OCI-LY1 (cell line): Measurements from ENCODE around the gene INSYN1.

ENCODE experiments used
- H2AFZ ChIP-seq: fragments of 200-600 bp; sonication (generic), shearing (Covaris generic); 2 replicates; pipeline ENCODE4 v1.6.0; 2014; ENCODE audit warnings: antibody characterized with exemption, mild to moderate bottlenecking, low read length
- H3F3A ChIP-seq: fragments of 200-600 bp; sonication (generic), shearing (Covaris generic); 2 replicates; pipeline ENCODE4 v1.6.0; 2014; ENCODE audit warnings: mild to moderate bottlenecking, antibody characterized with exemption, low read length, moderate library complexity; ENCODE audit not compliant: insufficient read depth
- H3K27ac ChIP-seq: fragments of 200-600 bp; sonication (generic); 2 replicates; pipeline ENCODE4 v1.5.1; 2014; ENCODE audit warnings: low read length, mixed run types, mild to moderate bottlenecking, low read depth; ENCODE audit not compliant: poor library complexity, severe bottlenecking
- H3K27me3 ChIP-seq: fragments of 200-600 bp; sonication (generic); 2 replicates; pipeline ENCODE4 v1.6.0; 2014; ENCODE audit warnings: antibody characterized with exemption, mild to moderate bottlenecking, low read length, moderate library complexity; ENCODE audit not compliant: insufficient read depth
- H3K36me3 ChIP-seq: fragments of 200-600 bp; sonication (generic); 2 replicates; pipeline ENCODE4 v1.6.1; 2014; ENCODE audit warnings: mild to moderate bottlenecking, antibody characterized with exemption, low read length, moderate library complexity, mixed read lengths; ENCODE audit not compliant: insufficient read depth
- H3K4me1 ChIP-seq: fragments of 200-600 bp; sonication (generic); 2 replicates; pipeline ENCODE4 v1.5.1; 2014; ENCODE audit warnings: mild to moderate bottlenecking, low read length, moderate library complexity; ENCODE audit not compliant: insufficient read depth, severe bottlenecking
- H3K4me2 ChIP-seq: fragments of 200-600 bp; sonication (generic), shearing (Covaris generic); 2 replicates; pipeline ENCODE4 v1.6.1; 2014; ENCODE audit warnings: low read length
- H3K4me3 ChIP-seq: fragments of 200-600 bp; sonication (generic); 2 replicates; pipeline ENCODE4 v1.5.1; 2014; ENCODE audit warnings: low read length, low read depth, mild to moderate bottlenecking, mixed read lengths; ENCODE audit not compliant: poor library complexity, severe bottlenecking
- H3K79me2 ChIP-seq: fragments of 200-600 bp; shearing (Covaris generic); 2 replicates; pipeline ENCODE4 v1.6.1; 2016; ENCODE audit warnings: mixed run types, low read length, mixed read lengths; ENCODE audit not compliant: insufficient read depth
- H3K9ac ChIP-seq: fragments of 200-600 bp; sonication (generic), shearing (Covaris generic); 2 replicates; pipeline ENCODE4 v1.6.1; 2014; ENCODE audit warnings: mild to moderate bottlenecking, low read length, mixed read lengths
- H3K9me2 ChIP-seq: fragments of 200-600 bp; sonication (generic), shearing (Covaris generic); 2 replicates; pipeline ENCODE4 v1.6.1; 2014; ENCODE audit warnings: low read depth, mild to moderate bottlenecking, low read length, mixed read lengths
- H3K9me3 ChIP-seq: fragments of 200-600 bp; shearing (Covaris generic); 2 replicates; pipeline ENCODE4 v1.6.1; 2014; ENCODE audit warnings: low read length, mixed read lengths
- H4K20me1 ChIP-seq: fragments of 200-600 bp; sonication (generic), shearing (Covaris generic); 2 replicates; pipeline ENCODE4 v1.6.0; 2016; ENCODE audit warnings: mild to moderate bottlenecking, low read length; ENCODE audit not compliant: insufficient read depth
- CTCF ChIP-seq: fragments of 200-600 bp; sonication (generic), shearing (Covaris generic); IDR thresholded peaks from 2 replicates; pipeline ENCODE4 v1.5.1; 2017; ENCODE audit warnings: mild to moderate bottlenecking, antibody characterized with exemption, low read length, moderate library complexity, mixed read lengths
- EZH2 ChIP-seq: fragments of 200-600 bp; sonication (generic), shearing (Covaris generic); IDR thresholded peaks from 2 replicates; pipeline ENCODE4 v1.8.0; 2017; ENCODE audit warnings: borderline replicate concordance, mixed run types, mild to moderate bottlenecking, antibody characterized with exemption, low read length, moderate library complexity, mixed read lengths

INSYN1 gene, protein sequence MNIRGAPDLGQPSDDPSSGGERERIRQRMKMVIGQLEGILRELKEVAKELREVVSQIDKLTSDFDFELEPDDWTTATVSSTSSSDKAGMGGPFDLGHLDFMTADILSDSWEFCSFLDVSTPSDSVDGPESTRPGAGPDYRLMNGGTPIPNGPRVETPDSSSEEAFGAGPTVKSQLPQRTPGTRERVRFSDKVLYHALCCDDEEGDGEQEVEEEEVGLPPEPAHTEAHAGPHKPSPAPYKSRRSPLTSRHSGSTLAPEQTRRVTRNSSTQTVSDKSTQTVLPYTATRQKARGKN

GRCh38 chr15:73753250-73754130, at the start of gene INSYN1:
TSS of gene INSYN1 (minus strand) at chr15:73753351. CDS start at chr15:73751130, 2,221 bp downstream.
- no peak within 1 kb of the TSS for H2AFZ ChIP-seq
- H3K4me2 ChIP-seq = no peak within 1 kb of the TSS
- no peaks in the 10 kb centered on the region for H3K36me3 ChIP-seq
- TF ChIP-seq EZH2 = no peak
- no peak for TF ChIP-seq CTCF
- H3K9me2 ChIP-seq = no peaks in the 10 kb centered on the region
- no peak within 1 kb of the TSS for H3K9ac ChIP-seq
- H3F3A ChIP-seq = no peaks in the 10 kb centered on the region
- H3K4me1 ChIP-seq = no peaks in the 10 kb centered on the region
- H3K27ac ChIP-seq = no peak within 1 kb of the TSS
- H3K27me3 ChIP-seq = no peaks in the 10 kb centered on the region
- H3K79me2 ChIP-seq = no peaks in the 10 kb centered on the region
- no peak within 1 kb of the TSS for H3K4me3 ChIP-seq
- no peaks in the 10 kb centered on the region for H4K20me1 ChIP-seq
- no peaks in the 10 kb centered on the region for H3K9me3 ChIP-seq

GRCh38 chr15:73802431-73803041, 49.4 kb upstream of the INSYN1 start:
- no peaks in the 10 kb centered on the region for H3K36me3 ChIP-seq
- no peak overlapping the region for H2AFZ ChIP-seq
- H3K4me1 ChIP-seq = no peaks in the 10 kb centered on the region
- H3K9me2 ChIP-seq = no peaks in the 10 kb centered on the region
- H3K27ac ChIP-seq = no peak overlapping the region
- H3K9me3 ChIP-seq = no peaks in the 10 kb centered on the region
- no peak overlapping the region for H3K9ac ChIP-seq
- H3K79me2 ChIP-seq = no peaks in the 10 kb centered on the region
- no peak for TF ChIP-seq CTCF
- no peak for TF ChIP-seq EZH2
- no peaks in the 10 kb centered on the region for H4K20me1 ChIP-seq
- H3F3A ChIP-seq = no peaks in the 10 kb centered on the region
- H3K4me2 ChIP-seq = no peak overlapping the region
- H3K27me3 ChIP-seq = no peaks in the 10 kb centered on the region
- H3K4me3 ChIP-seq = no peak overlapping the region

GRCh38 chr15:73800662-73801345, 47.7 kb upstream of the INSYN1 start:
- Histone ChIP-seq H3K4me2 (no peak overlapping the region), H3K27ac (no peak overlapping the region), H3K4me3 (no peak overlapping the region)

More at GRCh38 chr15:73800662-73801345, 47.7 kb upstream of the INSYN1 start:
- H3K36me3 ChIP-seq = no peaks in the 10 kb centered on the region
- H3F3A ChIP-seq = no peaks in the 10 kb centered on the region
- TF ChIP-seq CTCF (no peak), EZH2 (no peak)
- no peak overlapping the region for H3K9ac ChIP-seq
- no peaks in the 10 kb centered on the region for H4K20me1 ChIP-seq
- H2AFZ ChIP-seq = no peak overlapping the region
- H3K27me3 ChIP-seq = no peaks in the 10 kb centered on the region
- no peaks in the 10 kb centered on the region for H3K4me1 ChIP-seq
- H3K9me3 ChIP-seq = no peaks in the 10 kb centered on the region
- no peaks in the 10 kb centered on the region for H3K9me2 ChIP-seq
- H3K79me2 ChIP-seq = no peaks in the 10 kb centered on the region
